LNCaP clone FGC (cell line): ENCODE measurements around the gene POPDC3.

Experiments
- DNase-seq: peaks from one replicate; pipeline ENCODE4 v3.0.0-alpha.2; 2011; ENCODE audit warnings: low read depth
- H3K4me3 ChIP-seq: 2 replicates; pipeline ENCODE4 v1.5.1; 2011; ENCODE audit warnings: mild to moderate bottlenecking, low read depth, low read length, control low read depth
- CTCF ChIP-seq: IDR thresholded peaks from 2 replicates; pipeline ENCODE4 v1.5.1; 2012; ENCODE audit warnings: mild to moderate bottlenecking; ENCODE audit not compliant: control insufficient read depth, insufficient read depth; ENCODE audit errors: extremely low read depth

POPDC3 gene

GRCh38 chr6:105163183-105163582, 16.6 kb downstream of the POPDC3 start:
- no peak for DNase-seq
- no peak for TF ChIP-seq CTCF
- no peak overlapping the region for H3K4me3 ChIP-seq

- no peak for TF ChIP-seq CTCF
- H3K4me3 ChIP-seq, result no peak overlapping the region
- no peak for DNase-seq
Measured at GRCh38 chr6:105162377-105162776, 17.4 kb downstream of the POPDC3 start.

GRCh38 chr6:105161421-105161820, 18.4 kb downstream of the POPDC3 start:
- no peak overlapping the region for H3K4me3 ChIP-seq
- TF ChIP-seq CTCF, result no peak
- no peak for DNase-seq

- no peak for DNase-seq
- TF ChIP-seq CTCF, result no peak
- no peak overlapping the region for H3K4me3 ChIP-seq
Measured at GRCh38 chr6:105153676-105154075, 26.1 kb downstream of the POPDC3 start.

- H3K4me3 ChIP-seq, result no peak overlapping the region
- TF ChIP-seq CTCF, result no peak
- DNase-seq, result no peak
Measured at GRCh38 chr6:105152880-105153279, 26.9 kb downstream of the POPDC3 start.

- H3K4me3 ChIP-seq, result no peak overlapping the region
- no peak for DNase-seq
- TF ChIP-seq CTCF, result no peak
Measured at GRCh38 chr6:105151644-105152043, 28.2 kb downstream of the POPDC3 start.

- H3K4me3 ChIP-seq, result no peak overlapping the region
- no peak for DNase-seq
- no peak for TF ChIP-seq CTCF
Measured at GRCh38 chr6:105138141-105138540, 41.7 kb downstream of the POPDC3 start.
